Caco-2 (cell line): ENCODE data around the gene RPL35. TPM values are rescaled to one million over a fixed set of nuclear protein-coding genes. Genes with fewer than 3 reads are reported as not detected.
"Not testable (repeated sequence)": the region's sequence is repeated elsewhere in the genome, so short reads cannot be mapped to it uniquely, and the experiment has no call there.

ENCODE experiments used
- BruUV-seq: library from RNA; stranded (reverse); fragments of 400-500 nt; replicated peaks from 2 replicates; lab custom pipeline; 2021; lab: Mats Ljungman, UMichigan
- CTCF ChIA-PET: fragments of 300-600 bp; sonication (Branson Sonifier 250); formaldehyde crosslinking; loops from one replicate; lab custom pipeline; 2022; ENCODE audit warnings: antibody characterized with exemption; lab: Charles Lee
- POLR2A ChIA-PET: fragments of 300-600 bp; sonication (Branson Sonifier 250); formaldehyde crosslinking; loops from one replicate; lab custom pipeline; 2022; ENCODE audit warnings: antibody characterized with exemption; lab: Charles Lee
- DNase-seq, 2 experiments: peaks; one replicate each; pipeline versions ENCODE4 v3.0.0 to v3.0.0-alpha.2; 2020 to 2022
- H3K27me3 ChIP-seq: replicated peaks from 2 replicates; pipeline ENCODE4 v1.6.0; 2011; ENCODE audit warnings: low read length; ENCODE audit not compliant: control insufficient read depth, insufficient read depth
- H3K36me3 ChIP-seq: 2 replicates; pipeline ENCODE4 v1.5.1; 2011; ENCODE audit warnings: low read length; ENCODE audit not compliant: control insufficient read depth, insufficient read depth
- H3K4me1 ChIP-seq: fragments of 250-450 bp; sonication (Bioruptor Pico); 2 replicates; pipeline ENCODE4 v1.5.1; 2020; ENCODE audit warnings: mild to moderate bottlenecking
- H3K4me3 ChIP-seq: 2 replicates; pipeline ENCODE4 v1.5.1; 2011; ENCODE audit warnings: low read depth, mild to moderate bottlenecking, control low read depth, low read length
- H3K9me3 ChIP-seq: fragments of 250-450 bp; sonication (Bioruptor Pico); 2 replicates; pipeline ENCODE4 v1.5.1; 2020; ENCODE audit warnings: mild to moderate bottlenecking, moderate library complexity
- H3K27ac Mint-ChIP-seq: one replicate; pipeline ENCODE4 v1.8.0; 2022; ENCODE audit warnings: mixed read lengths; ENCODE audit not compliant: unreplicated experiment
- H3K27me3 Mint-ChIP-seq: one replicate; pipeline ENCODE4 v1.8.0; 2022; ENCODE audit warnings: mixed read lengths; ENCODE audit not compliant: insufficient read depth, unreplicated experiment
- H3K36me3 Mint-ChIP-seq: one replicate; pipeline ENCODE4 v1.8.0; 2022; ENCODE audit warnings: mild to moderate bottlenecking, mixed read lengths; ENCODE audit not compliant: insufficient read depth, unreplicated experiment
- H3K4me1 Mint-ChIP-seq: one replicate; pipeline ENCODE4 v1.8.0; 2022; ENCODE audit warnings: low read depth, mixed read lengths; ENCODE audit not compliant: unreplicated experiment
- H3K4me3 Mint-ChIP-seq: one replicate; pipeline ENCODE4 v1.8.0; 2022; ENCODE audit warnings: mild to moderate bottlenecking, moderate library complexity, mixed read lengths; ENCODE audit not compliant: unreplicated experiment
- H3K9me3 Mint-ChIP-seq: one replicate; pipeline ENCODE4 v1.8.0; 2022; ENCODE audit warnings: mixed read lengths; ENCODE audit not compliant: unreplicated experiment
- CTCF ChIP-seq, 2 experiments: fragments of 200-600 bp in 1 of 2; IDR thresholded peaks; 1 replicate in 1 of 2; 2 replicates in 1 of 2; pipeline versions ENCODE4 v1.5.1 to v1.8.0; 2011 to 2022; ENCODE audit warnings: antibody characterized with exemption in 1 of 2, control low read depth in 1 of 2, inconsistent platforms in 1 of 2, low read depth in 1 of 2, low read length in 1 of 2, mild to moderate bottlenecking in 1 of 2, moderate library complexity in 1 of 2; ENCODE audit not compliant: insufficient read depth in 1 of 2, severe bottlenecking in 1 of 2, unreplicated experiment in 1 of 2
- intact Hi-C: fragments of 100-400 bp; cut with micrococcal nuclease; formaldehyde crosslinking; loops from one replicate; pipeline ENCODE4 v1.10.0; 2022; ENCODE audit not compliant: unreplicated experiment
- total RNA-seq: library from RNA; stranded (reverse); gene quantifications from 2 replicates; pipeline ENCODE4 v1.2.3, GENCODE V29; 2022

RPL35 gene
- total RNA-seq, 1 experiment from 2014 or later: 1,528 TPM

- no TSS peak for BruUV-seq
- peak; percentile 18 for TF ChIP-seq CTCF (IDR thresholded peaks at IDR 0.05; ENCODE audit: insufficient read depth in 1 of 2, low read depth in 1 of 2, low read length in 1 of 2, severe bottlenecking in 1 of 2, unreplicated experiment in 1 of 2)
- Mint-ChIP-seq H3K4me3 (no peak overlapping the region), H3K36me3 (no peaks in the 10 kb centered on the region), H3K9me3 (no peaks in the 10 kb centered on the region), H3K27me3 (no peaks in the 10 kb centered on the region), H3K4me1 (no peaks in the 10 kb centered on the region), H3K27ac (no peak overlapping the region)
- CTCF ChIA-PET: interaction anchor here (1.0 to 2.7 kb wide), 3 partner anchors 12 to 63 kb away, joined by 3 to 17 read pairs (median 4); partner anchors contain the start of genes OLFML2A and WDR38
- POLR2A ChIA-PET: no interaction called here
- no peaks in the 10 kb centered on the region for H3K27me3 ChIP-seq
- H3K4me1 ChIP-seq: no peaks in the 10 kb centered on the region
- no peaks in the 10 kb centered on the region for H3K36me3 ChIP-seq
- DNase-seq: no peak
- H3K9me3 ChIP-seq: no peaks in the 10 kb centered on the region
- intact Hi-C loops: no loop called here
- H3K4me3 ChIP-seq: no peak overlapping the region
Measured at GRCh38 chr9:124840300-124840833, 21.4 kb downstream of the RPL35 start.

- H3K36me3 Mint-ChIP-seq: no peaks in the 10 kb centered on the region
- no TSS peak for BruUV-seq
- H3K27me3 ChIP-seq: no peaks in the 10 kb centered on the region
- no peaks in the 10 kb centered on the region for H3K36me3 ChIP-seq
- intact Hi-C loops: no loop called here
- H3K4me3 ChIP-seq: no peak overlapping the region
- H3K27ac Mint-ChIP-seq: peak overlapping the region; percentile 51
- H3K4me1 ChIP-seq: 0 out of 2 replicates have a peak, but pooled peaks cover 3% of the 10 kb centered on the region
- POLR2A ChIA-PET: no interaction called here
- H3K27me3 Mint-ChIP-seq: no peaks in the 10 kb centered on the region
- H3K4me1 Mint-ChIP-seq: no peaks in the 10 kb centered on the region
- no peaks in the 10 kb centered on the region for H3K9me3 Mint-ChIP-seq
- CTCF ChIA-PET: interaction anchor here (0.9 to 2.7 kb wide), 5 partner anchors 13 to 68 kb away, joined by 3 to 17 read pairs (median 4); partner anchors contain the start of genes OLFML2A and WDR38
- peak; percentile 42 for DNase-seq
- TF ChIP-seq CTCF (IDR thresholded peaks at IDR 0.05; ENCODE audit: insufficient read depth in 1 of 2, low read depth in 1 of 2, low read length in 1 of 2, severe bottlenecking in 1 of 2, unreplicated experiment in 1 of 2): peak; percentile 34 to 57
- no peak overlapping the region for H3K4me3 Mint-ChIP-seq
- no peaks in the 10 kb centered on the region for H3K9me3 ChIP-seq
Measured at GRCh38 chr9:124839612-124840299, 22.0 kb downstream of the RPL35 start.

GRCh38 chr9:124838567-124839275, 23.0 kb downstream of the RPL35 start:
- intact Hi-C loops, H3K36me3 Mint-ChIP-seq, H3K4me1 ChIP-seq, H3K4me3 Mint-ChIP-seq, H3K27me3 Mint-ChIP-seq, H3K27ac Mint-ChIP-seq, POLR2A ChIA-PET, H3K9me3 ChIP-seq, H3K36me3 ChIP-seq, H3K9me3 Mint-ChIP-seq, H3K27me3 ChIP-seq, DNase-seq, H3K4me1 Mint-ChIP-seq, H3K4me3 ChIP-seq, BruUV-seq: not testable (repeated sequence)
- CTCF ChIA-PET: interaction anchor here (0.6 to 1.7 kb wide), 4 partner anchors 14 to 447 kb away, joined by 3 to 4 read pairs (median 4); no protein-coding TSS in a partner anchor

- H3K4me1 ChIP-seq, DNase-seq, H3K4me3 ChIP-seq, H3K9me3 ChIP-seq, H3K9me3 Mint-ChIP-seq, H3K36me3 ChIP-seq, H3K27me3 ChIP-seq, POLR2A ChIA-PET, H3K4me3 Mint-ChIP-seq, H3K27ac Mint-ChIP-seq, H3K27me3 Mint-ChIP-seq, BruUV-seq, intact Hi-C loops, H3K36me3 Mint-ChIP-seq, H3K4me1 Mint-ChIP-seq: not testable (repeated sequence)
- CTCF ChIA-PET: interaction anchor here (0.6 to 1.7 kb wide), 2 partner anchors 14 to 448 kb away, joined by 3 to 4 read pairs; no protein-coding TSS in a partner anchor
Measured at GRCh38 chr9:124838132-124838531, 23.6 kb downstream of the RPL35 start.
